Endothelial cell of umbilical vein (primary cell): ENCODE measurements around the gene MRGPRF. TPM values are rescaled to one million over a fixed set of nuclear protein-coding genes. Genes with fewer than 3 reads are reported as not detected.

Source experiments
- BruUV-seq: library from RNA; stranded (reverse); fragments of 400-500 nt; replicated peaks from 2 replicates; lab custom pipeline; 2021; lab: Mats Ljungman, UMichigan
- CTCF ChIA-PET: fragments of 300-600, 350-600 bp; sonication (Branson Sonifier 250); formaldehyde crosslinking; loops from one replicate; lab custom pipeline; 2021; ENCODE audit warnings: antibody characterized with exemption, inconsistent platforms; lab: Charles Lee
- POLR2A ChIA-PET: fragments of 300-600, 350-600 bp; sonication (Branson Sonifier 250); formaldehyde crosslinking; loops from one replicate; lab custom pipeline; 2021; ENCODE audit warnings: antibody characterized with exemption, inconsistent platforms; lab: Charles Lee
- DNase-seq: peaks from one replicate; pipeline ENCODE4 v3.0.0-alpha.2; 2011; ENCODE audit warnings: low read depth, low spot score
- FAIRE-seq: peaks from 2 replicates; lab custom pipeline; 2011; peaks lifted over from hg19 to GRCh38; lab: Jason Lieb, UNC
- H2AFZ ChIP-seq: 2 replicates; pipeline ENCODE4 v1.6.0; 2012; ENCODE audit warnings: low read depth, low read length, control low read depth, inconsistent platforms
- H3K27ac ChIP-seq: 2 replicates; pipeline ENCODE4 v1.5.1; 2011; ENCODE audit warnings: low read depth, mild to moderate bottlenecking, control low read depth, low read length, moderate library complexity; ENCODE audit not compliant: insufficient read depth
- H3K27me3 ChIP-seq, 2 experiments: 2 replicates each; pipeline versions ENCODE4 v1.6.0 to v1.6.1; 2011; ENCODE audit warnings: low read length in 2 of 2, mixed read lengths in 1 of 2; ENCODE audit not compliant: control insufficient read depth in 2 of 2, insufficient read depth in 2 of 2
- H3K36me3 ChIP-seq, 2 experiments: 2 replicates in 1 of 2; 3 replicates in 1 of 2; pipeline ENCODE4 v1.5.1; 2011; ENCODE audit warnings: low read length in 2 of 2, mild to moderate bottlenecking in 1 of 2, moderate library complexity in 1 of 2; ENCODE audit not compliant: control insufficient read depth in 2 of 2, insufficient read depth in 2 of 2; ENCODE audit errors: extremely low read depth in 1 of 2
- H3K4me1 ChIP-seq: 3 replicates; pipeline ENCODE4 v1.5.1; 2011; ENCODE audit warnings: mild to moderate bottlenecking, low read length; ENCODE audit not compliant: control insufficient read depth, insufficient read depth; ENCODE audit errors: extremely low read depth
- H3K4me2 ChIP-seq: 2 replicates; pipeline ENCODE4 v1.6.1; 2011; ENCODE audit warnings: low read length, control low read depth, mixed read lengths; ENCODE audit not compliant: insufficient read depth
- H3K4me3 ChIP-seq, 3 experiments: fragments of 200-600 bp in 1 of 3; sonication (generic), shearing (Covaris generic) in 1 of 3; replicated peaks in 1 of 3; 2 replicates each; pipeline ENCODE4 v1.5.1; 2011 to 2016; ENCODE audit warnings: control low read depth in 3 of 3, low read length in 3 of 3, mild to moderate bottlenecking in 2 of 3, inconsistent platforms in 1 of 3, low read depth in 1 of 3, moderate library complexity in 1 of 3; ENCODE audit not compliant: insufficient read depth in 1 of 3
- H3K79me2 ChIP-seq: 2 replicates; pipeline ENCODE4 v1.6.0; 2012; ENCODE audit warnings: low read length, inconsistent platforms; ENCODE audit not compliant: control insufficient read depth, insufficient read depth
- H3K9ac ChIP-seq: replicated peaks from 2 replicates; pipeline ENCODE3; 2011; ENCODE audit warnings: low read length, control low read depth; ENCODE audit not compliant: insufficient read depth; ENCODE audit errors: extremely low read depth
- H3K9me1 ChIP-seq: replicated peaks from 3 replicates; pipeline ENCODE4 v1.6.0; 2011; ENCODE audit warnings: mild to moderate bottlenecking, low read length; ENCODE audit not compliant: control insufficient read depth, insufficient read depth; ENCODE audit errors: extremely low read depth
- H3K9me3 ChIP-seq: replicated peaks from 2 replicates; pipeline ENCODE4 v1.5.1; 2012; ENCODE audit warnings: low read length, inconsistent platforms; ENCODE audit not compliant: control insufficient read depth, insufficient read depth
- H4K20me1 ChIP-seq: replicated peaks from 2 replicates; pipeline ENCODE3; 2011; ENCODE audit warnings: mild to moderate bottlenecking, low read length; ENCODE audit not compliant: control insufficient read depth, insufficient read depth; ENCODE audit errors: extremely low read depth
- CTCF ChIP-seq, 2 donors: IDR thresholded peaks; 1 replicate in 1 of 2; 2 replicates in 1 of 2; pipeline ENCODE4 v1.5.1; 2011; ENCODE audit warnings: low read length in 2 of 2, mild to moderate bottlenecking in 2 of 2, moderate library complexity in 2 of 2, control low read depth in 1 of 2, inconsistent platforms in 1 of 2, low read depth in 1 of 2; ENCODE audit not compliant: insufficient read depth in 1 of 2; ENCODE audit errors: extremely low read depth in 1 of 2
- FOS ChIP-seq: IDR thresholded peaks from 2 replicates; pipeline ENCODE4 v1.6.1; 2011; ENCODE audit warnings: mild to moderate bottlenecking, low read length, moderate library complexity, borderline replicate concordance; ENCODE audit not compliant: insufficient read depth
- GATA2 ChIP-seq: IDR thresholded peaks from 2 replicates; pipeline ENCODE4 v1.7.0; 2011; ENCODE audit warnings: low read depth, mild to moderate bottlenecking, moderate library complexity, mixed read lengths, low read length; ENCODE audit not compliant: insufficient read length, insufficient read depth
- POLR2A ChIP-seq: IDR thresholded peaks from 2 replicates; pipeline ENCODE4 v1.6.1; 2012; ENCODE audit warnings: low read depth, mild to moderate bottlenecking, control low read depth, low read length
- POLR2AphosphoS5 ChIP-seq: IDR thresholded peaks from 2 replicates; pipeline ENCODE4 v1.6.1; 2012; ENCODE audit warnings: low read depth, mild to moderate bottlenecking, control low read depth, low read length, moderate library complexity; ENCODE audit not compliant: insufficient read depth
- dilution Hi-C: fragments of 300-500 bp; cut with MboI; formaldehyde crosslinking; loops from one replicate; pipeline ENCODE4 v1.15.0; 2019; ENCODE audit warnings: low sequenced_read_pairs; ENCODE audit not compliant: extremely low pct_ligation_motif_present
- intact Hi-C: fragments of 100-400 bp; cut with micrococcal nuclease; formaldehyde crosslinking; loops from one replicate; pipeline ENCODE4 v1.10.0; 2022
- polyA plus RNA-seq, 4 experiments: library from polyadenylated mRNA; depleted of rRNA in 3 of 4; stranded (reverse) in 3 of 4; unstranded in 1 of 4; fragments of >200 nt; gene quantifications; 2 replicates each; pipeline versions ENCODE4 v1.2.1 to v1.2.3, GENCODE V29; 2011 to 2012; ENCODE audit warnings: missing spikeins in 1 of 4
- total RNA-seq: library from RNA; stranded (reverse); gene quantifications from 2 replicates; pipeline ENCODE4 v1.2.3, GENCODE V29; 2021

The MRGPRF gene
- total and polyA plus RNA-seq, 2 donors (not counting 3 experiments of a cell fraction or from before 2014, with no cell fraction given) = not detected

GRCh38 chr11:68962527-68963250 lies 50.4 kb downstream of the MRGPRF start:
- Histone ChIP-seq H3K4me2 (no peak overlapping the region), H3K4me1 (no peaks in the 10 kb centered on the region), H3K36me3 (no peaks in the 10 kb centered on the region), H3K27ac (no peak overlapping the region), H3K79me2 (no peaks in the 10 kb centered on the region), H3K9me3 (no peaks in the 10 kb centered on the region), H3K27me3 (peaks cover 1 to 4% of the 10 kb centered on the region in 2 experiments), H2AFZ (no peak overlapping the region), H3K9ac (no peak overlapping the region), H4K20me1 (no peaks in the 10 kb centered on the region), H3K4me3 (no peak overlapping the region), H3K9me1 (no peaks in the 10 kb centered on the region)
- dilution Hi-C loops (no loop called here), intact Hi-C loops (no loop called here)
- DNase-seq = no peak
- no TSS peak for BruUV-seq
- no peak for FAIRE-seq
- ChIA-PET POLR2A (no interaction called here), CTCF (interaction anchor here (0.8 to 1.2 kb wide), 2 partner anchors 9 to 38 kb away, joined by 3 read pairs; no protein-coding TSS in a partner anchor)
- TF ChIP-seq POLR2AphosphoS5 = no peak
- no peak for TF ChIP-seq CTCF (IDR thresholded peaks at IDR 0.05; ENCODE audit: extremely low read depth in 1 of 2, insufficient read depth in 1 of 2, low read depth in 1 of 2, low read length in 2 of 2)
- TF ChIP-seq GATA2 = no peak
- TF ChIP-seq FOS = no peak
- TF ChIP-seq POLR2A = no peak
